Activated gamma-delta T cell treated with anti-CD3 and anti-CD28 coated beads, Interleukin-2, amount 50 U/mL, for 16 hours (primary cell): ENCODE measurements around the gene GPR37L1.
"Not testable (repeated sequence)": the region's sequence is repeated elsewhere in the genome, so short reads cannot be mapped to it uniquely, and the experiment has no call there.

Experiments used
- DNase-seq: peaks from one replicate; pipeline ENCODE4 v3.0.0-alpha.2; 2020; ENCODE audit warnings: low read depth

GPR37L1 gene

GRCh38 chr1:202168861-202169260 lies 46.1 kb downstream of the GPR37L1 start:
- no peak for DNase-seq

GRCh38 chr1:202170726-202171125 lies 48.0 kb downstream of the GPR37L1 start:
- no peak for DNase-seq

- no peak for DNase-seq
These were observed 48.7 kb downstream of the GPR37L1 start for GRCh38 chr1:202171292-202172014.

- DNase-seq: no peak
These were observed 49.3 kb downstream of the GPR37L1 start for GRCh38 chr1:202172015-202172355.

- DNase-seq: no peak
These were observed 51.3 kb downstream of the GPR37L1 start for GRCh38 chr1:202173993-202174392.

- no peak for DNase-seq
These were observed 54.5 kb downstream of the GPR37L1 start for GRCh38 chr1:202176949-202177927.

GRCh38 chr1:202179828-202180750 lies 57.4 kb downstream of the GPR37L1 start:
- DNase-seq: no peak

GRCh38 chr1:202180751-202181139 lies 58.0 kb downstream of the GPR37L1 start:
- not testable (repeated sequence) for DNase-seq

- DNase-seq: no peak
These were observed 58.9 kb downstream of the GPR37L1 start for GRCh38 chr1:202181586-202181985.

GRCh38 chr1:202182040-202182877 lies 59.5 kb downstream of the GPR37L1 start:
- DNase-seq: no peak
